B cell (primary cell): ENCODE measurements around the gene ERCC1. TPM values are rescaled to one million over a fixed set of nuclear protein-coding genes. Genes with fewer than 3 reads are reported as not detected.

Experiments used
- ATAC-seq: fragments of 200-7000 bp; cut with Tn5 transposase; one replicate; pipeline ENCODE4 v1.10.0; 2021; ENCODE audit warnings: low read depth, mild to moderate bottlenecking, moderate number of reproducible peaks, moderate library complexity
- CTCF ChIA-PET: fragments of 350-600 bp; sonication (Branson Sonifier 250); formaldehyde crosslinking; loops from one replicate; lab custom pipeline; 2021; ENCODE audit warnings: antibody characterized with exemption, inconsistent platforms; lab: Charles Lee
- POLR2A ChIA-PET: fragments of 350-600 bp; sonication (Branson Sonifier 250); formaldehyde crosslinking; loops from one replicate; lab custom pipeline; 2021; ENCODE audit warnings: antibody characterized with exemption; lab: Charles Lee
- DNase-seq: peaks from one replicate; pipeline ENCODE4 v3.0.0; 2013
- H2AFZ ChIP-seq: 2 replicates; pipeline ENCODE4 v1.6.1; 2012; ENCODE audit warnings: mild to moderate bottlenecking, low read depth, low read length; ENCODE audit not compliant: insufficient read depth, poor library complexity, severe bottlenecking
- H3K27ac ChIP-seq, 2 donors: 1 replicate in 1 of 2; 2 replicates in 1 of 2; pipeline ENCODE4 v1.5.1; 2012 to 2013; ENCODE audit warnings: low read length in 2 of 2, mild to moderate bottlenecking in 2 of 2, moderate library complexity in 1 of 2
- H3K27me3 ChIP-seq, 4 experiments: fragments of 200-600 bp in 1 of 4; sonication (generic) in 1 of 4; replicated peaks in 1 of 4; 1 replicate in 2 of 4; 2 replicates in 2 of 4; pipeline versions ENCODE4 v1.6.1 to v1.7.0; 2013 to 2016; ENCODE audit warnings: low read length in 3 of 4, mild to moderate bottlenecking in 2 of 4, mixed read lengths in 1 of 4, moderate library complexity in 1 of 4; ENCODE audit not compliant: insufficient read depth in 4 of 4, control insufficient read depth in 3 of 4; ENCODE audit errors: control extremely low read depth in 1 of 4
- H3K36me3 ChIP-seq, 2 experiments: replicated peaks in 1 of 2; 1 replicate in 1 of 2; 2 replicates in 1 of 2; pipeline versions ENCODE4 v1.6.1 to v1.7.1; 2013; ENCODE audit warnings: low read length in 1 of 2; ENCODE audit not compliant: insufficient read depth in 2 of 2, control insufficient read depth in 1 of 2; ENCODE audit errors: control extremely low read depth in 1 of 2, extremely low read depth in 1 of 2
- H3K4me1 ChIP-seq, 2 donors: fragments of 200-600 bp in 1 of 2; sonication (generic) in 1 of 2; 1 replicate in 1 of 2; 2 replicates in 1 of 2; pipeline versions ENCODE4 v1.5.1 to v1.6.1; 2013 to 2017; ENCODE audit warnings: low read length in 2 of 2; ENCODE audit not compliant: control insufficient read depth in 2 of 2, insufficient read depth in 2 of 2
- H3K4me2 ChIP-seq: replicated peaks from 2 replicates; pipeline ENCODE3; 2012; ENCODE audit warnings: mild to moderate bottlenecking, low read depth, low read length; ENCODE audit not compliant: poor library complexity, severe bottlenecking
- H3K4me3 ChIP-seq, 5 experiments: fragments of 200-600 bp in 1 of 5; sonication (generic) in 1 of 5; 1 replicate in 3 of 5; 2 replicates in 2 of 5; pipeline versions ENCODE4 v1.5.1 to v1.7.0; 2011 to 2016; ENCODE audit warnings: low read length in 4 of 5, mild to moderate bottlenecking in 4 of 5, low read depth in 2 of 5, control low read depth in 1 of 5, moderate library complexity in 1 of 5; ENCODE audit not compliant: insufficient read depth in 1 of 5; ENCODE audit errors: control extremely low read depth in 1 of 5, extremely low read depth in 1 of 5
- H3K79me2 ChIP-seq: fragments of 200-600 bp; sonication (generic); one replicate; pipeline ENCODE4 v1.6.0; 2016; ENCODE audit warnings: low read length; ENCODE audit not compliant: control insufficient read depth, insufficient read depth
- H3K9ac ChIP-seq: fragments of 200-600 bp; sonication (generic); 2 replicates; pipeline ENCODE4 v1.6.1; 2017; ENCODE audit warnings: mild to moderate bottlenecking, low read length, moderate library complexity
- H3K9me3 ChIP-seq, 3 donors: one replicate each; pipeline versions ENCODE4 v1.6.1 to v1.7.1; 2013; ENCODE audit warnings: low read length in 2 of 3; ENCODE audit not compliant: control insufficient read depth in 2 of 3, insufficient read depth in 1 of 3; ENCODE audit errors: control extremely low read depth in 1 of 3
- H4K20me1 ChIP-seq: 2 replicates; pipeline ENCODE4 v1.6.0; 2012; ENCODE audit warnings: mild to moderate bottlenecking, low read length; ENCODE audit not compliant: insufficient read depth, control insufficient read depth, poor library complexity, severe bottlenecking
- H3K27ac Mint-ChIP-seq: one replicate; pipeline ENCODE4 v1.8.0; 2021; ENCODE audit warnings: mixed read lengths
- H3K27me3 Mint-ChIP-seq: one replicate; pipeline ENCODE4 v1.8.0; 2021; ENCODE audit warnings: mixed read lengths
- H3K4me1 Mint-ChIP-seq: one replicate; pipeline ENCODE4 v1.8.0; 2021; ENCODE audit warnings: mixed read lengths
- H3K4me3 Mint-ChIP-seq: one replicate; pipeline ENCODE4 v1.8.0; 2021; ENCODE audit warnings: mixed read lengths
- H3K9me3 Mint-ChIP-seq: one replicate; pipeline ENCODE4 v1.8.0; 2022; ENCODE audit warnings: mixed read lengths; ENCODE audit not compliant: insufficient read depth
- CTCF ChIP-seq: fragments of 200-600 bp; IDR thresholded peaks from one replicate; pipeline ENCODE4 v1.8.0; 2022; ENCODE audit warnings: antibody characterized with exemption, mild to moderate bottlenecking
- EZH2 ChIP-seq: IDR thresholded peaks from 2 replicates; pipeline ENCODE4 v1.6.1; 2012; ENCODE audit warnings: borderline replicate concordance, low read depth, mild to moderate bottlenecking, moderate library complexity, low read length; ENCODE audit not compliant: insufficient read depth, poor library complexity, severe bottlenecking
- whole genome bisulfite sequencing: methylation state at CpG from one replicate; pipeline ENCODE4 v1.1.5; 2013; ENCODE audit warnings: missing lambda C conversion rate; ENCODE audit not compliant: insufficient coverage; 5-methylcytosine and 5-hydroxymethylcytosine counted together
- intact Hi-C: fragments of 100-400 bp; cut with micrococcal nuclease; formaldehyde crosslinking; loops from one replicate; pipeline ENCODE4 v1.10.0; 2022
- polyA plus RNA-seq: library from polyadenylated mRNA; depleted of rRNA; stranded (reverse); fragments of >200 nt; gene quantifications from 2 replicates; pipeline ENCODE4 v1.2.3, GENCODE V29; 2012
- total RNA-seq, 2 donors: library from RNA; stranded (reverse); fragments of 120-200 nt in 1 of 2; gene quantifications; 1 replicate in 1 of 2; 2 replicates in 1 of 2; pipeline versions ENCODE4 v1.2.3 to v1.2.4, GENCODE V29; 2013 to 2022

ERCC1 gene
- total and polyA plus RNA-seq, 2 donors (not counting 1 experiment from before 2014, with no cell fraction given), result 75.7 to 81.9 TPM

GRCh38 chr19:45368737-45369340 is 54.9 kb downstream of the ERCC1 start:
- Mint-ChIP-seq H3K9me3 (no peaks in the 10 kb centered on the region), H3K4me1 (peaks cover 12% of the 10 kb centered on the region), H3K27me3 (no peaks in the 10 kb centered on the region), H3K4me3 (peak overlapping the region; percentile 67), H3K27ac (no peak overlapping the region)
- Histone ChIP-seq H3K27ac (no peak overlapping the region), H3K9me3 (no peaks in the 10 kb centered on the region), H3K4me1 (peaks cover 3 to 12% of the 10 kb centered on the region in 2 donors), H3K4me3 (no peak overlapping the region), H3K4me2 (peak overlapping the region; percentile 94), H3K36me3 (peaks cover 0 to 5% of the 10 kb centered on the region in 2 experiments), H4K20me1 (no peaks in the 10 kb centered on the region), H3K9ac (no peak overlapping the region), H2AFZ (no peak overlapping the region), H3K79me2 (peaks cover 7% of the 10 kb centered on the region), H3K27me3 (no peaks in the 10 kb centered on the region)
- intact Hi-C loops, result no loop called here
- ChIA-PET POLR2A (no interaction called here), CTCF (interaction anchor here (1.4 kb wide), 1 partner anchor 70 kb away, joined by 3 read pairs; no protein-coding TSS in a partner anchor)
- ATAC-seq (no peak), DNase-seq (no peak)
- TF ChIP-seq EZH2, result no peak
- no peak for TF ChIP-seq CTCF
- WGBS, result 97% methylated on average over 11 of the region's 11 CpGs

DNA sequence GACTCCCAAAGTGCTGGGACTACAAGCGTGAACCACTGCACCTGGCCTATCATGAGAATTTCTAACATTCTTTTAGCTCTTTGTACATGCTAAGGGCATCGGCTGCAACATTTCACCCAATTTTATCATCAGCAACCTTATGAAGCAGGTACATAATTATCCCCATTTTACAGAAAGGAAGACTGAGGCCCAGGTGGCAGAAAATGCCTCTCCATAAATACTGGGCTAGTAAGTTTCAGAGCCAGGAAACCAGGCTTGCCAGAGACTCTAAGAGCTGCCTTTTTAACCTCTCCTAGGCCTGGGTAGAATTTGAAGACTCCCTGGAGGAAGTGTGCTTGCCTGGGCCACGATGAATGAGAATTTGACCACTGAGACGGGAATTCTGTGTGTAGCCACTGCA is 55.6 kb downstream of the ERCC1 start:
- no peaks in the 10 kb centered on the region for H3K27me3 Mint-ChIP-seq
- Histone ChIP-seq H3K4me2 (no peak overlapping the region), H4K20me1 (no peaks in the 10 kb centered on the region), H3K27ac (no peak overlapping the region), H3K9me3 (no peaks in the 10 kb centered on the region), H3K79me2 (peaks cover 7% of the 10 kb centered on the region), H3K4me1 (peaks cover 3 to 12% of the 10 kb centered on the region in 2 donors), H3K4me3 (no peak overlapping the region), H3K9ac (no peak overlapping the region), H3K27me3 (no peaks in the 10 kb centered on the region), H2AFZ (no peak overlapping the region), H3K36me3 (peaks cover 0 to 5% of the 10 kb centered on the region in 2 experiments)
- no peak for DNase-seq
- no peak for ATAC-seq
- H3K27ac Mint-ChIP-seq, result no peak overlapping the region
- H3K9me3 Mint-ChIP-seq, result no peaks in the 10 kb centered on the region
- POLR2A ChIA-PET, result no interaction called here
- peaks cover 12% of the 10 kb centered on the region for H3K4me1 Mint-ChIP-seq
- intact Hi-C loops, result no loop called here
- CTCF ChIA-PET, result interaction anchor here (1.4 kb wide), 1 partner anchor 71 kb away, joined by 3 read pairs; no protein-coding TSS in a partner anchor
- no peak for TF ChIP-seq EZH2
- TF ChIP-seq CTCF, result no peak
- 100% methylated on average over 4 of the region's 4 CpGs for WGBS
- H3K4me3 Mint-ChIP-seq, result no peak overlapping the region
